H1 (cell line): Measurements from ENCODE around the gene LRP5. TPM values are rescaled to one million over a fixed set of nuclear protein-coding genes. Genes with fewer than 3 reads are reported as not detected.

ENCODE experiments used
- CTCF ChIA-PET: fragments of 300-600 bp; sonication (Branson Sonifier 250); formaldehyde crosslinking; loops from one replicate; lab custom pipeline; 2021; ENCODE audit not compliant: partially characterized antibody; lab: Charles Lee
- POLR2A ChIA-PET: fragments of 300-600 bp; sonication (Branson Sonifier 250); formaldehyde crosslinking; loops from one replicate; lab custom pipeline; 2021; ENCODE audit warnings: inconsistent platforms; ENCODE audit not compliant: partially characterized antibody; lab: Charles Lee
- DNase-seq, 2 experiments: peaks; one replicate each; pipeline versions ENCODE4 v3.0.0 to v3.0.0-alpha.2; 2010 to 2022; ENCODE audit warnings: low spot score in 2 of 2, low read depth in 1 of 2, mixed read lengths in 1 of 2
- FAIRE-seq: peaks from 2 replicates; lab custom pipeline; 2011; peaks lifted over from hg19 to GRCh38; lab: Jason Lieb, UNC
- H2AFZ ChIP-seq: 2 replicates; pipeline ENCODE4 v1.8.1; 2012; ENCODE audit warnings: low read length, inconsistent platforms
- H2AK5ac ChIP-seq: 2 replicates; pipeline ENCODE4 v1.6.1; 2013; ENCODE audit warnings: low read depth, low read length
- H2BK120ac ChIP-seq: replicated peaks from 2 replicates; pipeline ENCODE3; 2013; ENCODE audit warnings: low read depth, low read length, inconsistent platforms
- H2BK12ac ChIP-seq: 2 replicates; pipeline ENCODE4 v1.6.1; 2013; ENCODE audit warnings: low read depth, low read length
- H2BK15ac ChIP-seq: 2 replicates; pipeline ENCODE4 v1.6.1; 2013; ENCODE audit warnings: low read length
- H2BK20ac ChIP-seq: 2 replicates; pipeline ENCODE4 v1.6.1; 2013; ENCODE audit warnings: low read length
- H2BK5ac ChIP-seq: 2 replicates; pipeline ENCODE4 v1.6.1; 2013; ENCODE audit warnings: low read depth, low read length
- H3K14ac ChIP-seq: 2 replicates; pipeline ENCODE4 v1.6.1; 2013; ENCODE audit warnings: inconsistent platforms; ENCODE audit not compliant: insufficient read length
- H3K18ac ChIP-seq: 2 replicates; pipeline ENCODE4 v1.6.1; 2013; ENCODE audit warnings: low read length; ENCODE audit errors: extremely low read depth
- H3K23ac ChIP-seq: 2 replicates; pipeline ENCODE4 v1.6.1; 2013; ENCODE audit warnings: inconsistent platforms; ENCODE audit not compliant: insufficient read length
- H3K23me2 ChIP-seq: 2 replicates; pipeline ENCODE4 v1.6.1; 2013; ENCODE audit warnings: low read depth, low read length
- H3K27ac ChIP-seq: 2 replicates; pipeline ENCODE4 v1.6.1; 2011; ENCODE audit warnings: low read depth, low read length, inconsistent platforms
- H3K27me3 ChIP-seq, 4 experiments: replicated peaks in 1 of 4; 1 replicate in 1 of 4; 2 replicates in 3 of 4; pipeline versions ENCODE4 v1.6.1 to v1.8.1; 2011 to 2013; ENCODE audit warnings: low read length in 3 of 4, mild to moderate bottlenecking in 3 of 4, inconsistent platforms in 2 of 4, mixed read lengths in 2 of 4, moderate library complexity in 1 of 4; ENCODE audit not compliant: control insufficient read depth in 3 of 4, insufficient read depth in 3 of 4; ENCODE audit errors: extremely low read depth in 1 of 4
- H3K36me3 ChIP-seq, 4 experiments: 2 replicates each; pipeline versions ENCODE4 v1.6.1 to v1.8.1; 2011 to 2013; ENCODE audit warnings: mild to moderate bottlenecking in 4 of 4, low read length in 3 of 4, moderate library complexity in 2 of 4, control low read depth in 1 of 4, inconsistent platforms in 1 of 4; ENCODE audit not compliant: insufficient read depth in 4 of 4, control insufficient read depth in 2 of 4
- H3K4ac ChIP-seq: replicated peaks from 2 replicates; pipeline ENCODE3; 2013; ENCODE audit warnings: low read length, low read depth, mixed read lengths, inconsistent platforms; ENCODE audit not compliant: insufficient read length
- H3K4me1 ChIP-seq, 4 experiments: replicated peaks in 1 of 4; 1 replicate in 1 of 4; 2 replicates in 3 of 4; pipeline versions ENCODE4 v1.6.1 to v1.8.1; 2011 to 2013; ENCODE audit warnings: low read length in 3 of 4, inconsistent platforms in 2 of 4, mixed read lengths in 1 of 4; ENCODE audit not compliant: insufficient read depth in 4 of 4, control insufficient read depth in 3 of 4
- H3K4me2 ChIP-seq, 2 experiments: 2 replicates each; pipeline versions ENCODE4 v1.6.1 to v1.8.1; 2011 to 2013; ENCODE audit warnings: low read depth in 2 of 2, low read length in 2 of 2, control low read depth in 1 of 2, inconsistent platforms in 1 of 2, mild to moderate bottlenecking in 1 of 2; ENCODE audit not compliant: insufficient read depth in 1 of 2
- H3K4me3 ChIP-seq, 4 experiments: fragments of 200-600, 300-600 bp in 1 of 4; sonication (generic), shearing (Covaris generic), sonication (Bioruptor Twin) in 1 of 4; 2 replicates each; pipeline versions ENCODE4 v1.5.1 to v1.8.1; 2011 to 2016; ENCODE audit warnings: low read length in 4 of 4, low read depth in 3 of 4, control low read depth in 2 of 4, inconsistent platforms in 2 of 4, mild to moderate bottlenecking in 2 of 4, mixed read lengths in 1 of 4, moderate library complexity in 1 of 4; ENCODE audit not compliant: insufficient read depth in 2 of 4; ENCODE audit errors: extremely low read depth in 1 of 4
- H3K56ac ChIP-seq: replicated peaks from 2 replicates; pipeline ENCODE3; 2013; ENCODE audit warnings: low read depth, mild to moderate bottlenecking, mixed read lengths, low read length, inconsistent platforms; ENCODE audit not compliant: insufficient read length
- H3K79me1 ChIP-seq: 2 replicates; pipeline ENCODE4 v1.6.1; 2013; ENCODE audit warnings: low read depth, low read length, control low read depth
- H3K79me2 ChIP-seq, 2 experiments: 2 replicates each; pipeline versions ENCODE4 v1.6.1 to v1.8.1; 2012 to 2013; ENCODE audit warnings: low read length in 2 of 2, mild to moderate bottlenecking in 2 of 2, inconsistent platforms in 1 of 2; ENCODE audit not compliant: insufficient read depth in 2 of 2, control insufficient read depth in 1 of 2
- H3K9ac ChIP-seq, 4 experiments: replicated peaks in 1 of 4; 1 replicate in 1 of 4; 2 replicates in 3 of 4; pipeline versions ENCODE4 v1.6.1 to v1.8.1; 2011 to 2013; ENCODE audit warnings: low read depth in 3 of 4, low read length in 3 of 4, control low read depth in 2 of 4, mild to moderate bottlenecking in 2 of 4, moderate library complexity in 2 of 4, inconsistent platforms in 1 of 4; ENCODE audit errors: extremely low read depth in 1 of 4
- H3K9me3 ChIP-seq, 2 experiments: 2 replicates each; pipeline versions ENCODE4 v1.6.1 to v1.8.1; 2012 to 2013; ENCODE audit warnings: mild to moderate bottlenecking in 2 of 2, moderate library complexity in 2 of 2, control low read depth in 1 of 2, inconsistent platforms in 1 of 2, low read depth in 1 of 2, low read length in 1 of 2, mixed read lengths in 1 of 2; ENCODE audit not compliant: insufficient read depth in 2 of 2
- H4K20me1 ChIP-seq, 2 experiments: replicated peaks in 1 of 2; 2 replicates each; pipeline versions ENCODE3 to v1.8.1; 2011 to 2013; ENCODE audit warnings: inconsistent platforms in 2 of 2, low read length in 2 of 2, mild to moderate bottlenecking in 1 of 2; ENCODE audit not compliant: insufficient read depth in 2 of 2, control insufficient read depth in 1 of 2
- H4K5ac ChIP-seq: 2 replicates; pipeline ENCODE4 v1.6.1; 2013; ENCODE audit warnings: low read length, low read depth, mixed read lengths, inconsistent platforms; ENCODE audit not compliant: insufficient read length
- H4K8ac ChIP-seq: 2 replicates; pipeline ENCODE4 v1.8.0; 2013; ENCODE audit warnings: mild to moderate bottlenecking, moderate library complexity, low read length, inconsistent platforms; ENCODE audit not compliant: insufficient read depth; ENCODE audit errors: extremely low read depth
- H4K91ac ChIP-seq: replicated peaks from 2 replicates; pipeline ENCODE3; 2013; ENCODE audit warnings: low read length, mixed read lengths, inconsistent platforms; ENCODE audit not compliant: insufficient read length
- JUND ChIP-seq: IDR thresholded peaks from 2 replicates; pipeline ENCODE4 v1.6.1; 2011; ENCODE audit warnings: mild to moderate bottlenecking, improper control_type of control experiment, low read length
- SP2 ChIP-seq: IDR thresholded peaks from 2 replicates; pipeline ENCODE4 v1.6.1; 2012; ENCODE audit warnings: mild to moderate bottlenecking, low read length, inconsistent platforms
- YY1 ChIP-seq: IDR thresholded peaks from 2 replicates; pipeline ENCODE4 v1.6.1; 2011; ENCODE audit warnings: low read depth, mild to moderate bottlenecking, low read length
- WGBS, 2 experiments: shearing (Covaris generic) in 1 of 2; methylation state at CpG; one replicate each; pipeline versions ENCODE4 v1.1.6 to v1.1.7; 2013 to 2015; ENCODE audit warnings: low lambda C conversion rate in 2 of 2, mixed read lengths in 2 of 2, inconsistent platforms in 1 of 2, low coverage in 1 of 2, missing lambda C conversion rate in 1 of 2; ENCODE audit not compliant: insufficient replicate concordance in 2 of 2, insufficient coverage in 1 of 2, insufficient read length in 1 of 2; ENCODE audit errors: extremely low coverage in 1 of 2, missing lambda C conversion rate in 1 of 2; 5-methylcytosine and 5-hydroxymethylcytosine counted together
- polyA plus RNA-seq, 7 experiments: library from polyadenylated mRNA; depleted of rRNA in 3 of 7; stranded (reverse) in 5 of 7; unstranded in 2 of 7; fragments of >200 nt in 5 of 7; fragments of 200-250 nt in 2 of 7; gene quantifications; 1 replicate in 5 of 7; 2 replicates in 1 of 7; 4 replicates in 1 of 7; pipeline versions ENCODE4 v1.2.1 to v1.2.3, GENCODE V29; 2011 to 2013; ENCODE audit warnings: missing spikeins in 2 of 7, mixed read lengths in 2 of 7
- total RNA-seq: library from RNA; stranded (reverse); fragmentation: NEBNext Ultra II Directional; extraction: Animal tissue kit (Norgen Biotek cat#: 25700); gene quantifications from 2 replicates; pipeline ENCODE4 v1.2.1, GENCODE V29; 2021

LRP5 gene
- total and polyA plus RNA-seq, 2 of the 8 experiments (the other 6 are each of a cell fraction or from before 2014, with no cell fraction given) = 19.0 to 38.9 TPM

GRCh38 chr11:68264244-68264643 lies 48.1 kb upstream of the LRP5 start:
- H2AK5ac ChIP-seq = no peak overlapping the region
- H3K27ac ChIP-seq = no peak overlapping the region
- H2BK12ac ChIP-seq = no peak overlapping the region
- H3K18ac ChIP-seq = no peak overlapping the region
- H3K4ac ChIP-seq = no peak overlapping the region
- no peak overlapping the region for H3K14ac ChIP-seq
- H3K9me3 ChIP-seq = no peaks in the 10 kb centered on the region
- H4K20me1 ChIP-seq = peaks cover 4 to 10% of the 10 kb centered on the region in 2 experiments
- H2BK15ac ChIP-seq = no peak overlapping the region
- peaks cover 16 to 52% (median 37%) of the 10 kb centered on the region in 4 experiments for H3K36me3 ChIP-seq
- no peak overlapping the region for H3K4me2 ChIP-seq
- no peak overlapping the region for H2AFZ ChIP-seq
- no peak overlapping the region for H3K9ac ChIP-seq
- peaks cover 0 to 2% of the 10 kb centered on the region in 2 experiments; a peak in 2 of 4 replicates for H3K79me2 ChIP-seq
- no peak overlapping the region for H4K8ac ChIP-seq
- peaks cover 4% of the 10 kb centered on the region for H3K79me1 ChIP-seq
- H3K23me2 ChIP-seq = peaks cover 6% of the 10 kb centered on the region; the same call in 1 of the 2 replicates
- no peak overlapping the region for H2BK120ac ChIP-seq
- H2BK5ac ChIP-seq = no peak overlapping the region
- no peak overlapping the region for H2BK20ac ChIP-seq
- H3K23ac ChIP-seq = no peak overlapping the region
- H4K5ac ChIP-seq = no peak overlapping the region
- no peak overlapping the region for H3K4me3 ChIP-seq
- FAIRE-seq (no peak), DNase-seq (no peak)
- CTCF ChIA-PET = interaction anchor here (1.3 kb wide), 1 partner anchor 39 kb away, joined by 3 read pairs; no protein-coding TSS in a partner anchor
- H4K91ac ChIP-seq = no peak overlapping the region
- POLR2A ChIA-PET = interaction anchor here (1.4 kb wide), 1 partner anchor 8 kb away, joined by 3 read pairs; no protein-coding TSS in a partner anchor
- peak overlapping the region; percentile 50 for H3K56ac ChIP-seq
- 100% methylated on average over 1 of the region's 1 CpG; no CpG with 5 or more reads in 1 of the 2 experiments for WGBS, 2 experiments
- H3K27me3 ChIP-seq = no peaks in the 10 kb centered on the region
- 0 out of 7 replicates have a peak, but pooled peaks cover 0 to 2% (median 0%) of the 10 kb centered on the region in 4 experiments for H3K4me1 ChIP-seq
- TF ChIP-seq SP2 (no peak), YY1 (no peak), JUND (no peak)
